Fibroblast of mammary gland (primary cell): ENCODE results near the gene MPP3.

Source experiments
- DNase-seq: peaks from one replicate; pipeline ENCODE4 v3.0.0-alpha.2; 2010; ENCODE audit warnings: low read depth
- H3K4me3 ChIP-seq: 2 replicates; pipeline ENCODE4 v1.5.1; 2011; ENCODE audit warnings: low read depth, mild to moderate bottlenecking, low read length, moderate library complexity; ENCODE audit not compliant: control insufficient read depth
- TF ChIP-seq, protein P1 (sequence below): conservative IDR thresholded peaks from 2 replicates; pipeline ENCODE4 v1.5.1; 2011; ENCODE audit warnings: low read depth, low read length, inconsistent platforms; ENCODE audit not compliant: control insufficient read depth, insufficient read depth

MPP3 gene

GRCh38 chr17:43817826-43818225, 15.1 kb downstream of the MPP3 start:
- TF ChIP-seq, protein P1, sequence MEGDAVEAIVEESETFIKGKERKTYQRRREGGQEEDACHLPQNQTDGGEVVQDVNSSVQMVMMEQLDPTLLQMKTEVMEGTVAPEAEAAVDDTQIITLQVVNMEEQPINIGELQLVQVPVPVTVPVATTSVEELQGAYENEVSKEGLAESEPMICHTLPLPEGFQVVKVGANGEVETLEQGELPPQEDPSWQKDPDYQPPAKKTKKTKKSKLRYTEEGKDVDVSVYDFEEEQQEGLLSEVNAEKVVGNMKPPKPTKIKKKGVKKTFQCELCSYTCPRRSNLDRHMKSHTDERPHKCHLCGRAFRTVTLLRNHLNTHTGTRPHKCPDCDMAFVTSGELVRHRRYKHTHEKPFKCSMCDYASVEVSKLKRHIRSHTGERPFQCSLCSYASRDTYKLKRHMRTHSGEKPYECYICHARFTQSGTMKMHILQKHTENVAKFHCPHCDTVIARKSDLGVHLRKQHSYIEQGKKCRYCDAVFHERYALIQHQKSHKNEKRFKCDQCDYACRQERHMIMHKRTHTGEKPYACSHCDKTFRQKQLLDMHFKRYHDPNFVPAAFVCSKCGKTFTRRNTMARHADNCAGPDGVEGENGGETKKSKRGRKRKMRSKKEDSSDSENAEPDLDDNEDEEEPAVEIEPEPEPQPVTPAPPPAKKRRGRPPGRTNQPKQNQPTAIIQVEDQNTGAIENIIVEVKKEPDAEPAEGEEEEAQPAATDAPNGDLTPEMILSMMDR, result no peak
- no peak for DNase-seq

DNA sequence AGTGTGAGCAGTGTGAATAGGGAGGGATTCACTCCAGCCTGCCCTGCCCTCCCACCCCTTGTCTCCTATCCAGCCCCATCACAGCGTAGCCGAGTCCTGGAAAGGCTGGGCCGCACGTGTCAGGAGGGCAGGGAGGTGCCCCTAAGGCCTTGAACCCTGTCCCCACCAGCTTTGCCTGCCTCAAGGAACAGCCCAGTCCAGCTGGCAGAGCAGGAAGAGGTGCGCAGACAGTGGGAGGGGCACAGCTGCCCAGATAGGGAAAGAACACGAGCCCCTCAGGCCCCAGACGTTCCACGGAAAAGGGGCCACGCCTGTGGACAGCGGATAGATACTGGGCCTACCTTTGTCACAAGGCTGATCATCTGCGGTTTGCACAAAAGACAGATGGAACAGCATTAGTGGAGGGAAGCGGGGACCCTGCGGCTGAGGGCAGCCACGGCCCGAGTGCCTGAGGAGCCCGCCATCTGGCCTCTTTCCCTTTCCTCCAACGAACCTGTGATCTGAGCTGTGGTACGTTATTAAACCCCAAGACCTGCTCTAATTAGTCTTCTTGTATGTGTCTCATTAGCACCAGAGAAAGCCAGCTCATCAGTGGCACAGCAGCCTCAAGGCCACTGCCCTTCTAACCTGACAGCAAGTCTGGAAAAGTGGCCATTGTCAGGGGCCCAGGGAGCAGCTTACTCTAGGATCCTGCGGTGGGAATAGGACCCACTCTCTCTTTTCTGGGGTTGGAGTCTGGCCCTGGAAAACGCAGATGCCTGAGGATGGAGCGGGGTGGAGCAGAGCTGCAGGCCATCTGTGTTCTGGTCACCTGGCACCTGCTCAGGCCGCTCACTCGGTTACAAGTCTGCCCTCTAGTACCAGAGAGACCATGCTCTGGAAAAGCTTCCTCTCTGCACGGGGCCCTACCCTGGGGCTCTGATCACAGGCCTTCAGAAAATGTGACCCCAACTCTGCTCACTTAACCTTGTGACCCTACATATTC, 16.3 kb downstream of the MPP3 start:
- no peak for DNase-seq
- no peak overlapping the region for H3K4me3 ChIP-seq
- TF ChIP-seq, protein P1, result no peak

More at GRCh38 chr17:43817826-43818225, 15.1 kb downstream of the MPP3 start:
- H3K4me3 ChIP-seq, result no peak overlapping the region

DNA sequence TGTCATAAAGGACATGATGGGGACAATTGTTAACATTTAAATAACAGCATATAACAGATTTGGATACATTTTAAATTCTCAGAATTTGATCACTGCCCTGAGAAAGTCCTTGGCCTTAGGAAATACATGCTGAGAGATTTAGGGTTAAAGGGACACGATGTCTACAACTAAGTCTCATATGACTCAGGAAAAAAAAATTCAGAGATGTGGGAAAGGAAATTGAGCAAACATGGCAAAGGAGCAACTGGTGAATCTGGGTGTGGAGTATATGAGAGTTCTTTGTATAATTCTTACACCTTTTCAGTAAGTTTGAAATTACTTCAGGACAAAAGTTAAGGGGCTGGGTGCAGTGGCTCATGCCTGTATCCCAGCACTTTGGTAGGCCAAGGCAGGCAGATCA, 18.2 kb downstream of the MPP3 start:
- DNase-seq, result peak; percentile 74
- H3K4me3 ChIP-seq, result no peak overlapping the region
- TF ChIP-seq, protein P1, result no peak

DNA sequence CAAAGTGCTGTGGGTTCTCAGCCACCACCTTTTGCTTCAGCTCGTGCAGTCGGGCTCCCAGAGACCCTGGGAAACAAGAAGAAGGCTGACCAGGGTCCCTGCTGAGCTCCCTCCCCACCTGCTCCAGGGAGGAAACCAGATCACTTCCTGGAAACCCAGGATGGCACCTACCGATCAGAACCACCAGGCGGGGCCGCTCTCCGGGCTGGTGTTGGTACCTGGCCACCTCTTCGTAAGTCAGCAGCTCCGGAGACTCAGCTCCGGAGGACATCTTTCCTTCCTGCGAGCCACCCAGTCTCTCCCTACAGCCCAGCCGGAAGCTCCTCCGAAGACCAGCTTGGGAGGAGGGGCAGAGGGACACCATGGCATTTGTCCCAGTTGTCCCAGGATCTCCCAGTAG, 18.9 kb downstream of the MPP3 start:
- no peak for DNase-seq
- TF ChIP-seq, protein P1, result no peak
- H3K4me3 ChIP-seq, result no peak overlapping the region

- TF ChIP-seq, protein P1, result no peak
- no peak overlapping the region for H3K4me3 ChIP-seq
- DNase-seq, result no peak
These were observed 19.6 kb downstream of the MPP3 start for GRCh38 chr17:43813386-43813785.

GRCh38 chr17:43812396-43813265, 20.3 kb downstream of the MPP3 start:
- TF ChIP-seq, protein P1, result no peak
- no peak overlapping the region for H3K4me3 ChIP-seq
- no peak for DNase-seq
